ENCODE measurements around the gene GRIK4.

GRCh38 chr11:120923866-120924508 is 412.4 kb downstream of the GRIK4 start:
- no peak for TF ChIP-seq EZH2 (IDR thresholded peaks at IDR 0.05; ENCODE audit: borderline replicate concordance, low read length)
- TF ChIP-seq, protein P1, sequence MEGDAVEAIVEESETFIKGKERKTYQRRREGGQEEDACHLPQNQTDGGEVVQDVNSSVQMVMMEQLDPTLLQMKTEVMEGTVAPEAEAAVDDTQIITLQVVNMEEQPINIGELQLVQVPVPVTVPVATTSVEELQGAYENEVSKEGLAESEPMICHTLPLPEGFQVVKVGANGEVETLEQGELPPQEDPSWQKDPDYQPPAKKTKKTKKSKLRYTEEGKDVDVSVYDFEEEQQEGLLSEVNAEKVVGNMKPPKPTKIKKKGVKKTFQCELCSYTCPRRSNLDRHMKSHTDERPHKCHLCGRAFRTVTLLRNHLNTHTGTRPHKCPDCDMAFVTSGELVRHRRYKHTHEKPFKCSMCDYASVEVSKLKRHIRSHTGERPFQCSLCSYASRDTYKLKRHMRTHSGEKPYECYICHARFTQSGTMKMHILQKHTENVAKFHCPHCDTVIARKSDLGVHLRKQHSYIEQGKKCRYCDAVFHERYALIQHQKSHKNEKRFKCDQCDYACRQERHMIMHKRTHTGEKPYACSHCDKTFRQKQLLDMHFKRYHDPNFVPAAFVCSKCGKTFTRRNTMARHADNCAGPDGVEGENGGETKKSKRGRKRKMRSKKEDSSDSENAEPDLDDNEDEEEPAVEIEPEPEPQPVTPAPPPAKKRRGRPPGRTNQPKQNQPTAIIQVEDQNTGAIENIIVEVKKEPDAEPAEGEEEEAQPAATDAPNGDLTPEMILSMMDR (conservative IDR thresholded peaks at IDR 0.05 in 1 of 2, IDR thresholded peaks at IDR 0.05 in 1 of 2; ENCODE audit: extremely low read depth in 1 of 2, insufficient read depth in 1 of 2, low read depth in 1 of 2, low read length in 2 of 2): no peak

All from mammary epithelial cell (primary cell).